HepG2 (cell line): ENCODE measurements around the gene CTSW. TPM values are rescaled to one million over a fixed set of nuclear protein-coding genes. Genes with fewer than 3 reads are reported as not detected.

Experiments used
- ADNP ChIP-seq: sonication (generic); formaldehyde crosslinking; IDR thresholded peaks from 2 replicates; pipeline ENCODE4 v1.4.0; 2020; ENCODE audit warnings: missing genetic modification reagents
- AHDC1 ChIP-seq: sonication (generic); formaldehyde crosslinking; IDR thresholded peaks from 2 replicates; pipeline ENCODE4 v1.5.1; 2020; ENCODE audit warnings: mild to moderate bottlenecking, missing genetic modification reagents, borderline replicate concordance
- CENPX ChIP-seq: sonication (generic); formaldehyde crosslinking; IDR thresholded peaks from 2 replicates; pipeline ENCODE4 v1.9.0; 2021; ENCODE audit warnings: mild to moderate bottlenecking, missing genetic modification reagents, moderate library complexity
- GPN1 ChIP-seq: sonication (generic); formaldehyde crosslinking; IDR thresholded peaks from 2 replicates; pipeline ENCODE4 v1.5.1; 2020; ENCODE audit warnings: missing genetic modification reagents, borderline replicate concordance
- HMG20A ChIP-seq: IDR thresholded peaks from 2 replicates; pipeline ENCODE4 v1.6.1; 2016; ENCODE audit warnings: borderline replicate concordance
- HNRNPLL ChIP-seq: fragments of 200-400 bp; formaldehyde crosslinking; IDR thresholded peaks from 2 replicates; pipeline ENCODE4 v1.6.1; 2017; ENCODE audit warnings: mild to moderate bottlenecking, low read depth, low read length; ENCODE audit not compliant: poor library complexity, severe bottlenecking
- MTA1 ChIP-seq: sonication (generic); formaldehyde crosslinking; IDR thresholded peaks from 2 replicates; pipeline ENCODE4 v1.4.0; 2020; ENCODE audit warnings: missing genetic modification reagents, mild to moderate bottlenecking, borderline replicate concordance
- NBN ChIP-seq: fragments of 450-650 bp; conservative IDR thresholded peaks from 2 replicates; pipeline ENCODE4 v1.6.1; 2017
- POGK ChIP-seq: sonication (generic); formaldehyde crosslinking; conservative IDR thresholded peaks from 2 replicates; pipeline ENCODE4 v1.8.0; 2022; ENCODE audit warnings: mild to moderate bottlenecking, moderate library complexity, missing genetic modification reagents
- TBL1XR1 ChIP-seq: fragments of 150-350 bp; IDR thresholded peaks from 2 replicates; pipeline ENCODE4 v1.6.1; 2014; ENCODE audit warnings: borderline replicate concordance, low read length; ENCODE audit not compliant: partially characterized antibody
- THYN1 ChIP-seq: sonication (generic); formaldehyde crosslinking; IDR thresholded peaks from 2 replicates; pipeline ENCODE4 v1.8.1; 2023; ENCODE audit warnings: low read depth, mild to moderate bottlenecking, moderate library complexity, missing genetic modification reagents, borderline replicate concordance
- TMF1 ChIP-seq: sonication (generic); formaldehyde crosslinking; IDR thresholded peaks from 2 replicates; pipeline ENCODE4 v1.8.1; 2022; ENCODE audit warnings: low read depth, missing genetic modification reagents
- ZBTB37 ChIP-seq: sonication (generic); formaldehyde crosslinking; IDR thresholded peaks from 2 replicates; pipeline ENCODE4 v1.4.0; 2020; ENCODE audit warnings: mild to moderate bottlenecking, missing genetic modification reagents
- ZKSCAN1 ChIP-seq: fragments of 150-350 bp; IDR thresholded peaks from 2 replicates; pipeline ENCODE4 v1.6.1; 2014; ENCODE audit warnings: low read length
- ZNF879 ChIP-seq: sonication (generic); formaldehyde crosslinking; IDR thresholded peaks from 2 replicates; pipeline ENCODE4 v1.8.1; 2023; ENCODE audit warnings: missing genetic modification reagents
- ZUFSP ChIP-seq: sonication (generic); formaldehyde crosslinking; IDR thresholded peaks from 2 replicates; pipeline ENCODE4 v1.9.0; 2021; ENCODE audit warnings: missing genetic modification reagents, mild to moderate bottlenecking, borderline replicate concordance
- polyA plus RNA-seq, 8 experiments: library from polyadenylated mRNA; depleted of rRNA in 3 of 8; stranded (reverse) in 7 of 8; unstranded in 1 of 8; fragments of >200 nt; fragmentation: Illumina TruSeq in 4 of 8; extraction: Trizol in 4 of 8; gene quantifications; 2 replicates each; pipeline versions ENCODE4 v1.2.1 to v1.2.3, GENCODE V29; 2011 to 2016; ENCODE audit warnings: low read depth in 4 of 8, missing spikeins in 1 of 8, mixed read lengths in 1 of 8; ENCODE audit not compliant: insufficient read depth in 1 of 8
- total RNA-seq, 5 experiments: library from RNA; depleted of rRNA; stranded (reverse); fragments of >200 nt; fragmentation: Illumina TruSeq; extraction: Trizol; gene quantifications; 2 replicates each; pipeline ENCODE4 v1.2.3, GENCODE V29; 2016; ENCODE audit warnings: low read depth in 1 of 5
- TF ChIP-seq, protein P1 (sequence below): fragments of 450-650 bp; IDR thresholded peaks from 2 replicates; pipeline ENCODE4 v1.6.1; 2017

The CTSW gene
- total and polyA plus RNA-seq, 2 of the 13 experiments (the other 11 are each of a cell fraction or from before 2014, with no cell fraction given), result 0.09 TPM; not detected in 1

DNA sequence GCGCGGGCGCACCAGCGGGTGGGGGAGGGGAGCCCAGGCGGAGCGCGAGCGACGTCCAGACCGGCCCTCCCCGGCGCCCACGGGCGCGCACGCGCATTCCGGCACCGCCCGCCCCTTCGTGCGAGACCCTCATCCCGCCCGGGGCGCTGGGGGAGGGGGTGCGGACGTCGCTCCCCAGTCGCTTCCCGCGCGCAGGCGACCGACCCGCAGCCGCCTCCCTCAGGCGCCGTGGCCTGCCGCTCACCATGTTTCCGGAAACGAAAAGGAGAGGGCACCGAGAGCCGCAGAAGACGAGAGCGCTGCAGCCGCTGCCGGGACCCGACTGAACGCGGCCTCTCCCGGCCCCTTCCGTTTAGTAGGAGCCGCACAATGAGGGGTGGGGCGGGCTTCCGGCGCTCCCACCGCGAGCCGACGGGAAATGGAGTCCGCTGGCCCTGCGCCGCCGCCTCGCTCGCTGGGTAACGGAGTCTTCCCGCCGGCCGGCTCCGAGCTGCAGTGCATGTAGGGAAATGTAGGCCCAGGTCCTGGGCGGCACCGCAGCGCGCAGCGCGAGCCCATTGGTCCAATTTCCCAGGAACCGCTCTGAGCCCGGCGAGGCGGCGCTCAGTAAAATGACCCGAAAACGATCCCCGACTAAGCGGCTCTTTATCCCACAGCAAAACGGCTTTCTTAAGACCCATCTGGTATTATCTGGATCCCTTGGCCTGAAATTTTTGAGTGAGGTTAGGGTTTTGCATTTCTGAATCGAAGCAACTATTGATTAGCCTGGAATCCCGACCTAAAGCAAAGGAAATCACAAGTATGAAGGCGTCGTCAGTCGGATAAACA lies 21.6 kb upstream of the CTSW start, which contains the start of gene CFL1 (continued):
- TF ChIP-seq POGK (CRISPR knock-in tag) (peak; percentile 29; the same call in 1 of the 2 replicates), ZBTB37 (CRISPR knock-in tag) (no peak), ZNF879 (CRISPR knock-in tag) (no peak), ADNP (no peak), THYN1 (CRISPR knock-in tag) (0 out of 2 replicates have a peak, but pooled peaks have one; percentile 81), GPN1 (CRISPR knock-in tag) (no peak), TMF1 (CRISPR knock-in tag) (peak; percentile 52; the same call in 1 of the 2 replicates), ZKSCAN1 (no peak), TBL1XR1 (peak; percentile 55), HMG20A (CRISPR knock-in tag) (no peak), HNRNPLL (peak; percentile 61), CENPX (CRISPR knock-in tag) (no peak), MTA1 (CRISPR knock-in tag) (no peak), ZUFSP (no peak), NBN (no peak), AHDC1 (CRISPR knock-in tag) (no peak)
- TF ChIP-seq, protein P1, sequence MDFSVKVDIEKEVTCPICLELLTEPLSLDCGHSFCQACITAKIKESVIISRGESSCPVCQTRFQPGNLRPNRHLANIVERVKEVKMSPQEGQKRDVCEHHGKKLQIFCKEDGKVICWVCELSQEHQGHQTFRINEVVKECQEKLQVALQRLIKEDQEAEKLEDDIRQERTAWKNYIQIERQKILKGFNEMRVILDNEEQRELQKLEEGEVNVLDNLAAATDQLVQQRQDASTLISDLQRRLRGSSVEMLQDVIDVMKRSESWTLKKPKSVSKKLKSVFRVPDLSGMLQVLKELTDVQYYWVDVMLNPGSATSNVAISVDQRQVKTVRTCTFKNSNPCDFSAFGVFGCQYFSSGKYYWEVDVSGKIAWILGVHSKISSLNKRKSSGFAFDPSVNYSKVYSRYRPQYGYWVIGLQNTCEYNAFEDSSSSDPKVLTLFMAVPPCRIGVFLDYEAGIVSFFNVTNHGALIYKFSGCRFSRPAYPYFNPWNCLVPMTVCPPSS, result no peak
